ENCODE measurements around the gene BARHL1.

BARHL1 gene

DNA sequence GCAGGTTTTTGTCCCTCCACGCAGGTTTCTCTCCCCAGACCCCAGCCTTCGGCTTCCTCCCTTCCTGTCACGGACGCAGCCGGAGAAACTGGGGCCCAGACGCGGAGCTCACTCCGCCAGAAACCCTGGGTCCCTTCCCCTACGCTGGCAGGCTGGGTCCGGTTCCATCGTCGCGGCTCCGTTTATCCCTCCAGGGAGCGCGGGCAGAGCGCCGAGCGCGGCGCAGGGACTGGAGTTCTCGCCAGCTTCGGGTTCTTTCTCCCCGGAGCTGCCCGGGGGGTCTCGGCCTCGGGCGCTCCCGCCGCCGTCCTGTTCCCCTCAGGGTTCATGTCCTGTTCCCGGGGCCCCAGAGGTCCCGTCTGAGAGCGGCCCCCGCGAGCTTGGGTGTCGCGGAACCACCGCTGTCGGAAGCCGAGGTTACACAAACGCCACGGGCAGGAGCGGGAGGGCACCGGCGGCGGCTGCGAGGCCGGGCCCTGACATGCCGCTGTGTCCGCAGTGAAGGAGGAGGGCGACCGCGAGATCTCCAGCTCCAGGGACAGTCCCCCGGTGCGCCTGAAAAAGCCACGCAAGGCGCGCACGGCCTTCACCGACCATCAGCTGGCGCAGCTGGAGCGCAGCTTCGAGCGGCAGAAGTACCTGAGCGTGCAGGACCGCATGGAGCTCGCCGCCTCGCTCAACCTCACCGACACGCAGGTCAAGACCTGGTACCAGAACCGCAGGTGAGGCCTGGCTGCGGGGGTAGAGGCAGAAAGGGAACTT, 4.6 kb downstream of the BARHL1 start:
- FAIRE-seq, result no peak
- DNase-seq (ENCODE audit: insufficient read length, low spot score), result no peak

DNA sequence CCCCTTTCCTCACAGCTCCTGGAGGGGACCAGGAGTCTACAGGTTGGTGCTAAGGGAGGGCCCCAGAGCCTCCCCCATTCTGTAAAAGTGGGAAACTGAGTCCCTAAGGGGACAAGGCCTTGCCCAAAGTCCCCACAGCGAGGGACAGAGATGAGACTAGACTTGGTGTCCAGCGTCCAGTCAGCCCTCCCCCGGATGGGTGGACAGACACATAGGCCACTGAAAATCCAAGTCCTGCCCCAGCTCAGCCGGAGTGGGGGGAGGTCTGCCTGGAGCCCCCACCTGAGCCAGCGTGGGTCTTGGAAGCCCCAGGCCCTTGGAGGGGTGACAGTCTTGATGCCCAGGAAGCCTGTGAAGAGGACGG, 5.2 kb downstream of the BARHL1 start:
- no peak for FAIRE-seq
- no peak for DNase-seq (ENCODE audit: insufficient read length, low spot score)

DNA sequence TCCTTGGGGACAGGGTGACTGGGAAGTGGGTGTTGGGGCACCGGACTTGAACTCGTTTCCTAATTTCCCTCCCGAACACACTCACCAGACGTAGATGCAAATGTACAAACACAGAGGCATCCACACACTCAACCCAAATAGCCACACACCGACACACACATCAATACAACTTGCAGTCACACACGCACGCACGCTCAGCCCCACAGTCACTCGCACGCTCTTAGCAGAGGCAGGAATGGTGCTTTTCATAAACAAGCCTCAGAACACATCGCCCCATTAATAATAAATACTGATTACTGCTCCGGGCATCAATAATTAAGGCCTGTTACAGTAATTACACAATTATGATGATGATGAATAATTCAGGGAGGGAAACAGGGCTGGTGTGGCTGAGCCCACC, 5.7 kb downstream of the BARHL1 start:
- FAIRE-seq, result no peak
- no peak for DNase-seq (ENCODE audit: insufficient read length, low spot score)

DNA sequence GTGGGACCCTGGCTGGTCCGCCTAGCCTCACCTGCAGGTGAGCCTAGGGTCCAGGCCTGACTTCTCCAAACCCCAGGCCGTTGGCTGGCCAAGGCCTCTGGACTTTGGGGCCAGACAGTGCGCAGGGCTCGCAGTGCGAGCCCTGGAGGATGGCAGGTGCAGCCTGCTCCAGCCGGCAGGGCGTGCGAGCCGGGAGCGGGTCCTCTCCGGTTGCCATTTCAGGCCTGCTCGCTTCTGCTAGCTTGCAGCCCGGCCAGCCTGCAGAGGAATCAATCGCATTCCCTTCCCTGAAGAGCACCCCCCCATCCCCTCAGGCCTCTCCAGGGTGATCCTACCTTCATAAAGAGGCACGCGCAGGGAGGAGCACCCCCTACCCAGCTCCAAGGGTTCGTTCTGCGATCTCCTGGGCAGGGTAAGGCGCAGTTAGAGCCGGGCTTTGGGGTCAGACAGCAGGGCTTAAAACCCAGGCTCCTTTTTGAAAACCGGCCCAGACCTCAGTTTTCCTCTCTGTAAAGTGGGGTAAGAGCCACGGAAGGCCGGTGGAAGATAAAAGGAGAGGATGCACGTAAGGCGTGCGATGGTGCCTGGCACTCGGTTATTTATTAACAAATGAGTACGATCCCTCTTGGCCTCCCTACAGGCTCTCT, 6.2 kb downstream of the BARHL1 start:
- FAIRE-seq (no peak), DNase-seq (ENCODE audit: insufficient read length, low spot score) (no peak)

DNA sequence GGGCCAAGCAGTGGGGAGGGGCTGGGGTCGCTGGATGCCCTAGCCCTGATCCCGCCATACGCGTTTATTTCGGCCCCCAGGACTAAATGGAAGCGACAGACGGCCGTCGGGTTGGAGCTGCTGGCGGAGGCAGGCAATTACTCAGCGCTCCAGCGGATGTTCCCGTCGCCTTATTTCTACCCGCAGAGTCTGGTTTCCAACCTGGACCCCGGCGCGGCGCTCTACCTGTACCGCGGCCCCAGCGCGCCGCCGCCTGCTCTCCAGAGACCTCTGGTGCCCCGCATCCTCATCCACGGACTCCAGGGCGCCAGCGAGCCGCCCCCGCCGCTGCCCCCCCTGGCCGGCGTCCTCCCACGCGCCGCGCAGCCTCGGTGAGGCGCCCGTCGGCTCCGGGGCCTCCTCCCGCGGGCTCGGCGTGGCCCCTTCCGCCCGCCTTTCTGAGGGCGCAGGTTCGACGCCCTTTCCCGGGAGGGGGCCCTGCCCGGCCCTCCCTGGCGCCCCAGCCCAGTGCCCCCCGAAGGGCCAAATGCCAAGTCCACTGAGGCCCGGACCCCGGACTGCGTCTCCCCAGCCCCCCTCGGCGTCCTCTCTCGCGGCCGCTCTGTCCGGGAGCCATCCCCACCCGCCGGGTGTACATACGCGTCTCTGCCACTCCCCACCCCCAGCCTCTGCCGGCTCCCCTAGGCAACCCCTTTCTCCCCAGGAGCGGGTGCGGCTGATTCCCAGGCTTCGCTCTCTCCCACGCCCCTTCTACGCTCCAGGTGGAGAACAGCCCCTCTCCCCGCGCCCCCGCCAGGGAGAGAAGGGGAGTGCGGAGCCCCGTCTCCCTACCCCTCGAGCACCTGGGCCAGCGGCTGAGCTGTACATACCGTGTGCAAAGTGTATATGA, 7.0 kb downstream of the BARHL1 start:
- DNase-seq (ENCODE audit: insufficient read length, low spot score), result no peak
- FAIRE-seq, result no peak

DNA sequence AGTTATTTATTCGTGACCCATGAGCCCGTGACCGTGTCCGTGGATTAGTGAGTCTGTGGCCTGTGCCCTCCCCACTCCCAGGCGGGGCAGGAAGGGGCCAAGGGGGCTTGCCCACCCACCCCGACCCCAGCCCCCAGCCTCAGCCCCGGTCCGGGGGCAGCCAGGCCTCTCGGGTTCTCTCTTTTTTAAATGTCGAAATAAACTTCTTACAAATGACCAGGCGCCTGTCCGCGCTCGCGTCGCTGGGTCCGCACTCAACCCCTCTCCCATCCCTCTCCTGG, 7.6 kb downstream of the BARHL1 start:
- DNase-seq (ENCODE audit: insufficient read length, low spot score) (no peak), FAIRE-seq (no peak)

DNA sequence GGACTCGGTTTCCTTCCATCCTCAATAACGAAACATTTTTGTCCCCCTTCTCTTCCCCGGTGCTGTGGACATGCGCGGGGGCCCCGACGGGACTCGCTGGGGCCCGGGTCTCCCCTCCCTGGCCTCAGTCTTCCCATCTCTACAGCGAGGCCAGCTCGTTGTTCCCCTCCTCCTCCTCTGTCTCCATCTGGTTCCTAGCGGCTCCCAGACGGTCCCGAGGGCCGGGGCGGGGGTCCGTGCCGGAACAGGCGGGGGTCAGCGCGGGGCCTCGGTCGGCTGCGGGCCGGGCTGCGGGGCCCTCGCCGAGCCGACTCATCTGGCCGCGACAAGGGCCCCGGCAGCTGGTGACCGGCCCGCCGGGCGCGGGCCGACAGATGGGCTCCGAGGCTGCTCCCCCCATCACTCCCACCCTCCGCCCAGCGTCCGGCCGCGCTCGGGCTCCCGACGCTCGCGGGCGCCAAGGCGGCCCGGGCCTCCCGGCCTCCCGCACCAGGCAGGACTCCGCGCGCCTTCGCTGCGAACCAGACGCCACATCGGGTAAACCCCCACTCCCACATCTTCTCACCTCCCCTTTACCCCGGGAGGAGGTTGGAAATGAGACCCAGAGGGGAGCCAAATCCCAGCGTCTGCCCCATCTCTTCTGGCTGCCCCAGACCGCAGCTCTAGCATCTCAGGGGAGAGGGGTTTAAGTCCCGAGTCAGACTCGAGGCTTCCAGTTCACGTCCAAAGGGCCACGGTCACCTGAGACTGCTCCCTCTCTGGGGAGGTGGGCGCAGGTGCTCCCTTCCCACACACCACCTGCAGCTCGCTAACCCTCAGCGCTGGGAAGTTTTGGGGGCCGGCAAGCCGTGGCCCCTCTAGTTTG, 8.1 kb downstream of the BARHL1 start:
- FAIRE-seq (no peak), DNase-seq (ENCODE audit: insufficient read length, low spot score) (no peak)

DNA sequence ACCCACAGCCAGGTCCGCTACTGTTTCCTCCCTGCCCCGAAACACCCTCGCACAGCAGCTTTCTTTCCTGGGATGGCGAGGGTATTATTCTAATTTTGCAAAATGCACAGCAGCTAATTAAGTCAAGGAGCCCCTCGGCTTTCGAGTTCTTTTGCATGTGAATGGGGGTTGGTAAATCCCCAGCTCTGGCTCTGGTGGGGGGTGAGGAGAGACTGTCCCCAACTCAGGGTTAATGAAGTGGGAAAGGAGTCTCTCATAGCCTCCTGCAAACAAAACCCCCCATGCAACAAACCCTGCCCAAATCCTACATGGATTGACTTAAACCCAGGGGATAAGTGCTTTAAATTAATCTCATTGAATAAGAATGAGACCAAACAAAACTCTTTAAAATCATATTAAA, 8.8 kb downstream of the BARHL1 start:
- no peak for FAIRE-seq
- no peak for DNase-seq (ENCODE audit: insufficient read length, low spot score)

DNA sequence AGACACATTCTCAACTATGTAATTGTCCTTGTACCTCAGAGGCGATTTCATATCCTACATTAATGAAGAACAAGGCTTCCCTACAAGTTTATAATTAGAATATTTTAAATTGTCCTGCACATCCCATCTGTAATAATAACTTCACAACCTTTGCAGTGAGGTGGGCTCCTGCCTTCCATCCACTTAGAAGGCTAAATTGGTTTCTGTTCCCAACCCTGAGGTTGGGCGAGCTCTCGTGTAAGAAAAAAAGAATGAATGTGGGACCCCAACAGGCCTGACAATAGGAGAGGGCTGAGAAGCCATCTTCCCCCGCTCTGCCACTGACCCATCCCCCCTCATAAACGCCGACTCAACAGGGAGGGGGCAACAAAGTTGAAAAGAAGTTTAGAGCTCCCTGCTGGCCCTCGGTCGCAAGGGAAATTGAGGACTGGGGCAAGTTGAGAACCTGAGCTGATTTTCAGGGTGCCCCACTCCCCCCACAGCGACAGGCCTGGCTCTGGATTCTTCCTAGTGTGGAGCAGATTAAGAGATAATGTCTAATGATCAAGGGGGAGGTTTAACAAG, 9.4 kb downstream of the BARHL1 start:
- FAIRE-seq (no peak), DNase-seq (ENCODE audit: insufficient read length, low spot score) (no peak)

DNA sequence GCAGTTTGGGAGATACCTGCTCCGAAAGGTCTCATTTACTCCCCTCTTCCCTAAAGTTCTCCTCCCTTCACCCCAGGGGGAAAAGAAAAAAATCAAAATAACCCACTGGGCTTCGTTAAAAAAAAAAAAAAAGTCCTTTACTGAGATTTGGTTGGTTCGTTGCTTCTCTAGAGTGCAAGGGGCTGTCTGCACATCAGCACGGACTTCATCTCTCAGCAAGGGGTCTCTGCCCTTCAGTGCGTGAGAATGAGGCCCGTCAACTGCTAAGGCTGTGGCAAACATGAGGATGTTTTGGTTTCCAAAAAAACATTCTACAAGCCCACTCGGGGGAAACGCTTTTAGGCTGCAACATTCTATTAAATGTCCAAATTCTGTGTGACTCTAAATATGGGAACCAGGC, 10.0 kb downstream of the BARHL1 start:
- FAIRE-seq (no peak), DNase-seq (ENCODE audit: insufficient read length, low spot score) (no peak)

DNA sequence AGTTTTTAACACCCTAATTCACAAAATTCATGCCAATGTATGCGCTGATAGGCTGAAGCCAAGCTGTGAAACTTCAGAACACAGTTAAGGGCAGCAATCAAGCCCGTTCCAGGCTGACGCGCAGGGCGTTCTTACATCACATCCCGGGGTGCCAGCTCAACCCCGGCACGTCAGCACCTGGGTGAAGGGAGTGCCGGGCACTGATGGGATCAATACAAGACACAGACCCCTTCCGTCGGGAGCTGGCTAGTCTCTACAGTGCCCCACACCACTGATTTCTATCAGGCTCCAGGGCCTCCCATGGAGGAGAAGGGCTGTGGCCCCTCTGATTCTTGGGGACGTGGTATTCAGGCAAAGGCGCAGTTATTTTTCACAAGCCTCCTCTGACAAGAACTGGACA, 12.0 kb downstream of the BARHL1 start:
- no peak for DNase-seq (ENCODE audit: insufficient read length, low spot score)
- no peak for FAIRE-seq

DNA sequence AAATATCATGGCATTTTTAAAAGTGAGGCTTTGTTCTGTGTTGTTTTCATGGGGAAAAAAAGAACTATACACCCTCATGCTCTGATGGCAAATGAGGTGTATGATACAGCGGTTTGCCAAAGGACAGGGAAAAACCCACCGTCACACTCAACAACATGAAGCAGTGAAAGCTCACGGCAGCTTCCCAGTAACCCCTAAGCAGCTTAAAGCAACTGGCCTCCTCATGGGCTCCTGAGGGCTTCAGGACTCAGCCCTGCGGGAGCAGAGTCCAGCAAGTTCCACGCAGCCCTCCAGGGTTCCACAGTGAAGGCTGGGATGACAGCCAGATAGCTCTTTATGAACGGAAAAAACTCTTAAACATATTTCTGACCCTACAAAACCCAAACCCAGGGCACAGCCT, 12.9 kb downstream of the BARHL1 start:
- no peak for FAIRE-seq
- DNase-seq (ENCODE audit: insufficient read length, low spot score), result no peak

DNA sequence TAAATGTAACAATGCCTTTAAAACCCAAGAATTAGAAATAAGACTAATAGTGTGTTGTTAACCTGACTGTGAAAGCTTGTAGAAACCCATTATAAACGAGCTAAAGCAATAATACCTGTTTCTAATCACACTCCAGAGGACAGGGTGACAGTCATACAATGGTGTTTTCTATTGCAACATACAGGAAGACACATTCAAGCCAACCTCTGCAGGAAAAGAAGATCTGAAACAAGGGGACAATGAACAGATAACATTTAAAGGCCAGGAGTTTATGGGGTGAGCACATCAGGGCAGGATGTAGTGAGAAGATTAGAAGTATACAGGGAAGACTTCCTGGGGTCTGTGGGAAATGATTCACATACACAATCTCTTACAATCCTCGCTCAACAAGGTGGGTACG, 13.8 kb downstream of the BARHL1 start:
- DNase-seq (ENCODE audit: insufficient read length, low spot score), result no peak
- FAIRE-seq, result no peak

DNA sequence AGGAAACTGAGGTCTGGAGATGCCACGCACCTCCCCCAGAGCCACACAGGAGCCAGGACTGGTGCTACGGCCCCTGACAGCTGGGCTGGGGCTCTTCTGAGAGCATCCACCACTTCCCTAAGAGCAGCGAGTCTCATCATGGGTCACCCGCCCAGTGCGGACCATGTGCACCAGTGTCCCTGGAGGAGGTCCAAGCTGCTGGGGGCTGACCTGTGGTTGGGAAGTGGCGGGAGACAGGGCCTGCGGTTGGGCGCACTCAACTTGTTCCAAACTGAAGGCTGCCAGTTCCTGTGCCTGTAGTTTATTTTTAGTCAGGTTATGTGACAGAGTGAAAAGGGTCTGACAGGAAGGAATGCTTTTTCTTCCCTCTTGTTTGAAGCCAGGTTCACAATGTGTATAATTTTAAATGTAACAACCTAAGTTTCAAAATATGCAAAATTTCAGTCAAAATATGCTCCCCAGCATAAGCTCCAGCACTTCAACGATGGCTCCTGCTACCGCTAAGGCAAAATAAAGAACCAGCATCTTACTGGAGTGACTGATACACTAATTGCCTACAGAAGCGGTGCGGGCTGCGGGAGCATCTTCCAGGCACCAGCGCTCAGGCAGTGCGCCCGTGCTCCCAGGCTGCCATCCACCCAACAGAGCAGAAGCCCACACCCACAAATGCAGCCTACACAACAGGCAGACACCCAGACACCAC, 14.8 kb downstream of the BARHL1 start:
- FAIRE-seq (no peak), DNase-seq (ENCODE audit: insufficient read length, low spot score) (no peak)

DNA sequence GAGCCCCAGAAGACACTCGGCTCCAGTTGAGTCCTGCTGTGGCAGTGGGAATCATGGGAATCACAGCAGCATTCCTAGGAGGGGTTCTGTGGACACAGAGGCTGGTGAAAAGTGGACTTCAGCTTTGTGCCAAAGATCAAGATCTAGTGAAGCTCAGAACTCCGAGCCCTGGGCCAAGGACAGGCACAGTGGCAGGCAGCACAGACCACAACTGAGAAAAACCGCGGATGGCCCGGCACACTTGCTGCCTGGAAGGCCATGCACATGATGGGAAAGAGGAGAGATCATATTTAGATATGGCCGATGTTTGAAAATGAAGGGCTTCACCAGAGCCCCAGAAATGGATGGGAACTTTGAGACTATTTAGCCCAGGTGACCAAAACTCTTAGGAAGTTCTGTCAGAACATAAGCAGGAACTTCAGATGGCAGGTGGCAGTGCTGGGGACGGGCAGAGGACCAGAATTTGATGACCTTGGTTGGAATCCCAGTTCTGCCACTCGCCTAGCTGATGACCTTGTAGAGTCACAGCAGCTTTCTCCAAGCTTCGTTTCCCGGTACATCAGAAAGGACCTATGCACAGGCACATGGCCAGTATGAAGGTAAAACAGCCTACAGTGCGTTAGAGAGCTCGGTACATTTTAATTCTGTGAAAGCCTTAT, 18.0 kb downstream of the BARHL1 start:
- FAIRE-seq (no peak), DNase-seq (ENCODE audit: insufficient read length, low spot score) (no peak)

DNA sequence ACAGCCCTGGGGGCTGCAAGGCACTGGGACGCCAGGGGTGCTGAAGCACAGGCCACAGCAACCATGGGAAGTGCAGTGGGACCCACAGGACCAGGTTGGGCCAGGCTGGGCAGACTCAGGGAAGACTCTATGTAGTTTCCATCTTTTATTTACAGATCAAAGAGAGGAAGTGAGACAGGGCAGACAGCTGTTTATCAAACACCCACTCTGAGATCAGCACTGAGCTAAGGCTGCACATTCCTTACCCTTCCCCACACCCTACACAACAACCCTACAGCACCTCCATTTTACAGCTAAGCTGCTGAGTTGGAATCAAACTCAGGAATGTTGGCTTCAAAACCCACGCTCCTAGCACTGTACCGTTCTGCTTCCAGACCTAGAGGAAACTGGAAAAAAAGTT, 19.8 kb downstream of the BARHL1 start:
- FAIRE-seq (no peak), DNase-seq (ENCODE audit: insufficient read length, low spot score) (no peak)

DNA sequence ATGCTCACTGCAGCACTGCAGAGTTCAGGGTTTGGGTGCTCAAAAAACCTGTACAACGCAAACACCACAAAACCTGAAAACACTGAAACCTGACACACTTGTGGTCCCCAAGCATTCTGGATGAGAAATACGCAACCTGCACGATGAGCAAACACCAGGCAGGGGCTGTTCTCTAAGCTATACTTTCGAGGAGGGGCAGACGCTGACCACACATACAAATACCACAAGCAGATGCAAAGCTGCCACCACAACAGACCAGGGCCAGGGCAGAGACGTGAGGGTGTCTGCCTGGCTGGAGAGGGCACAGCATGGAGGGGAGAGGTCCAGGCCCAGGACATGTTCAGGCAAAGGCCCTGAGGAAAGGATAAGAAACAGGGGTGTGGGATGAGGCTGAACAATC, 23.0 kb downstream of the BARHL1 start:
- DNase-seq (ENCODE audit: insufficient read length, low spot score), result no peak
- no peak for FAIRE-seq

DNA sequence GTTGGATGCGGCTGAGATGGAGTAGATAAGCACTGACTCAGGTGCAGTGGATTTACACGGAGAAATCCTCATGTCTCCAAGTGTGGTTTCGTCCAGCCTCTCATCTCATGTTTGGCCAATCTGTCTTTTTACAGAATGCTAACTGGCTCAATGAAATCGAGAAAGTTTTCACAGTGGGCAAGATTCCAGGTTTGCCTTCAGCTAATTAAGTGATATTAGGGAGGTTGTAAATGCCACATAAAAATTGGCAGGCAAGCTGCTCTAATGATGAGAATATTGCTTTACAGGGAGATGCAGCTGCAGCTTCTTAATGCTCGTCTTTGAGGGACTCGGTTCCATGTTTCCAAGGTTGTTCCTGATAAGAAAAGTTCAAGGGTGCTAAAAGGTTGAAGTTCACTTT, 23.7 kb downstream of the BARHL1 start:
- FAIRE-seq (no peak), DNase-seq (ENCODE audit: insufficient read length, low spot score) (no peak)

DNA sequence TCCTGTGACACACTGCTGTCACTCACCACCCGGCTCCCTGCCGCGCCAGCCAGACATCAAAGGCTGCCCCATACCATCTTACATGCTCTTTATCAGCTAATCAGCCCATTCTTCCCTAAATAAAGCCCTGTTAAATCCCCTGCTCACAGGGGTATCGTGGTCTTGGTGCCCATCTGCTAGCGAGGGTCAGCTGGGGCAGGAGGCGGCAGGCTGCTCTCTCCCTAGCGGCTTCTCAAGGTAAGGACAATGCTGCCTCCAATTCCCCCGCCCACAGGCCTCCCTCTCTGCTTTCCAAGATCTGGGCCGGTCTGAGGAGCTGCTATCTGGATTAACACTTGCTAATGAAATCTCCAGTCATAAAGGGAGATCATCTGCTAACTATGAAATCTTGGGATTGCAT, 26.8 kb downstream of the BARHL1 start:
- DNase-seq (ENCODE audit: insufficient read length, low spot score) (no peak), FAIRE-seq (no peak)

DNA sequence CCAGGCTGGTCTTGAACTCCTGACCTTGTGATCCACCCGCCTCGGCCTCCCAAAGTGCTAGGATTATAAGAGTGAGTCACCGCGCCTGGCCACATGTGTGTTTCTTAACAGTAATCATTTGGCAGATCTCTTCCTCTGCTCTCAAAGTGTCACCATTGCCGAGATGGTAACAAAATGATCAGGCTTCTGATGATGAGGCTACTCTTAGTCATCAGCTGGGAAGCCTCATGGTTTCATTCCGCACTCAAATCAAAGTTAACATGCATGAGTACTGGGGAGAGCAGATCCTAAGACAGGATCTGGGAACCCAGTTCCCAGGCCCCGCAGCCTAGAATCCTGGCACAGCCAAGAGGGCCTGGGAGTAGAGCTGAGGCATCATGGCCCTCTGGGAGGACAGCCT, 27.4 kb downstream of the BARHL1 start:
- peak; percentile 13 for DNase-seq (ENCODE audit: insufficient read length, low spot score)
- no peak for FAIRE-seq

Data from HTR-8/SVneo (cell line).